Measurements from ENCODE around the gene GAP43.

GRCh38 chr3:115687721-115688120 is 64.4 kb downstream of the GAP43 start:
- TF ChIP-seq, protein P1, sequence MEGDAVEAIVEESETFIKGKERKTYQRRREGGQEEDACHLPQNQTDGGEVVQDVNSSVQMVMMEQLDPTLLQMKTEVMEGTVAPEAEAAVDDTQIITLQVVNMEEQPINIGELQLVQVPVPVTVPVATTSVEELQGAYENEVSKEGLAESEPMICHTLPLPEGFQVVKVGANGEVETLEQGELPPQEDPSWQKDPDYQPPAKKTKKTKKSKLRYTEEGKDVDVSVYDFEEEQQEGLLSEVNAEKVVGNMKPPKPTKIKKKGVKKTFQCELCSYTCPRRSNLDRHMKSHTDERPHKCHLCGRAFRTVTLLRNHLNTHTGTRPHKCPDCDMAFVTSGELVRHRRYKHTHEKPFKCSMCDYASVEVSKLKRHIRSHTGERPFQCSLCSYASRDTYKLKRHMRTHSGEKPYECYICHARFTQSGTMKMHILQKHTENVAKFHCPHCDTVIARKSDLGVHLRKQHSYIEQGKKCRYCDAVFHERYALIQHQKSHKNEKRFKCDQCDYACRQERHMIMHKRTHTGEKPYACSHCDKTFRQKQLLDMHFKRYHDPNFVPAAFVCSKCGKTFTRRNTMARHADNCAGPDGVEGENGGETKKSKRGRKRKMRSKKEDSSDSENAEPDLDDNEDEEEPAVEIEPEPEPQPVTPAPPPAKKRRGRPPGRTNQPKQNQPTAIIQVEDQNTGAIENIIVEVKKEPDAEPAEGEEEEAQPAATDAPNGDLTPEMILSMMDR (IDR thresholded peaks at IDR 0.05) = no peak
- TF ChIP-seq POLR2A (IDR thresholded peaks at IDR 0.05) = no peak

All from thyroid gland (tissue), 4 donors.